Caco-2 (cell line): Measurements from ENCODE around the gene PHLDA2. TPM values are rescaled to one million over a fixed set of nuclear protein-coding genes. Genes with fewer than 3 reads are reported as not detected.

Experiments
- BruUV-seq: library from RNA; stranded (reverse); fragments of 400-500 nt; replicated peaks from 2 replicates; lab custom pipeline; 2021; lab: Mats Ljungman, UMichigan
- CTCF ChIA-PET: fragments of 300-600 bp; sonication (Branson Sonifier 250); formaldehyde crosslinking; loops from one replicate; lab custom pipeline; 2022; ENCODE audit warnings: antibody characterized with exemption; lab: Charles Lee
- POLR2A ChIA-PET: fragments of 300-600 bp; sonication (Branson Sonifier 250); formaldehyde crosslinking; loops from one replicate; lab custom pipeline; 2022; ENCODE audit warnings: antibody characterized with exemption; lab: Charles Lee
- DNase-seq, 2 experiments: peaks; one replicate each; pipeline versions ENCODE4 v3.0.0 to v3.0.0-alpha.2; 2020 to 2022
- H3K27me3 ChIP-seq: replicated peaks from 2 replicates; pipeline ENCODE4 v1.6.0; 2011; ENCODE audit warnings: low read length; ENCODE audit not compliant: control insufficient read depth, insufficient read depth
- H3K36me3 ChIP-seq: 2 replicates; pipeline ENCODE4 v1.5.1; 2011; ENCODE audit warnings: low read length; ENCODE audit not compliant: control insufficient read depth, insufficient read depth
- H3K4me1 ChIP-seq: fragments of 250-450 bp; sonication (Bioruptor Pico); 2 replicates; pipeline ENCODE4 v1.5.1; 2020; ENCODE audit warnings: mild to moderate bottlenecking
- H3K4me3 ChIP-seq: 2 replicates; pipeline ENCODE4 v1.5.1; 2011; ENCODE audit warnings: low read depth, mild to moderate bottlenecking, control low read depth, low read length
- H3K9me3 ChIP-seq: fragments of 250-450 bp; sonication (Bioruptor Pico); 2 replicates; pipeline ENCODE4 v1.5.1; 2020; ENCODE audit warnings: mild to moderate bottlenecking, moderate library complexity
- H3K27ac Mint-ChIP-seq: one replicate; pipeline ENCODE4 v1.8.0; 2022; ENCODE audit warnings: mixed read lengths; ENCODE audit not compliant: unreplicated experiment
- H3K27me3 Mint-ChIP-seq: one replicate; pipeline ENCODE4 v1.8.0; 2022; ENCODE audit warnings: mixed read lengths; ENCODE audit not compliant: insufficient read depth, unreplicated experiment
- H3K36me3 Mint-ChIP-seq: one replicate; pipeline ENCODE4 v1.8.0; 2022; ENCODE audit warnings: mild to moderate bottlenecking, mixed read lengths; ENCODE audit not compliant: insufficient read depth, unreplicated experiment
- H3K4me1 Mint-ChIP-seq: one replicate; pipeline ENCODE4 v1.8.0; 2022; ENCODE audit warnings: low read depth, mixed read lengths; ENCODE audit not compliant: unreplicated experiment
- H3K4me3 Mint-ChIP-seq: one replicate; pipeline ENCODE4 v1.8.0; 2022; ENCODE audit warnings: mild to moderate bottlenecking, moderate library complexity, mixed read lengths; ENCODE audit not compliant: unreplicated experiment
- H3K9me3 Mint-ChIP-seq: one replicate; pipeline ENCODE4 v1.8.0; 2022; ENCODE audit warnings: mixed read lengths; ENCODE audit not compliant: unreplicated experiment
- CTCF ChIP-seq, 2 experiments: fragments of 200-600 bp in 1 of 2; IDR thresholded peaks; 1 replicate in 1 of 2; 2 replicates in 1 of 2; pipeline versions ENCODE4 v1.5.1 to v1.8.0; 2011 to 2022; ENCODE audit warnings: antibody characterized with exemption in 1 of 2, control low read depth in 1 of 2, inconsistent platforms in 1 of 2, low read depth in 1 of 2, low read length in 1 of 2, mild to moderate bottlenecking in 1 of 2, moderate library complexity in 1 of 2; ENCODE audit not compliant: insufficient read depth in 1 of 2, severe bottlenecking in 1 of 2, unreplicated experiment in 1 of 2
- intact Hi-C: fragments of 100-400 bp; cut with micrococcal nuclease; formaldehyde crosslinking; loops from one replicate; pipeline ENCODE4 v1.10.0; 2022; ENCODE audit not compliant: unreplicated experiment
- total RNA-seq: library from RNA; stranded (reverse); gene quantifications from 2 replicates; pipeline ENCODE4 v1.2.3, GENCODE V29; 2022

Gene PHLDA2
- total RNA-seq, 1 experiment from 2014 or later = 19.1 TPM

DNA sequence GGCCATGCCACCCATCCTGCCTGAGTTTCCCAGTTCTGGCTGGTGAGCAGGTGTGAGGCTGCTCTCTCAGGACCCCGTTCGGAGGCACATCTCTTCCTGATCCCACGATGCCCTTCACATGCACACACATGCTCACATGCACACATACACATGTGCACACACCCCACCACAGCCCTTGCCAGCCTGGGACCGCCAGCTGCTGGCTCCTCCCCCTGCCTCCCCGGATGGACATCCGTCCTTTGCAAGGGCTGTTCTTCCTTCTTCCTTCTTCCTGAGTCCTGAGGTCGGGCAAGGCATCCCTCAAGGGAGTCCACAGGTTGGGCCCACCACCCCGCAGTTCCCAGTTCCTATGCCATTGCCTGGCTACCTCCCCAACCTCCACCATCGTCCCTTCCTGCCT lies 33.2 kb downstream of the PHLDA2 start:
- H3K27me3 ChIP-seq = no peaks in the 10 kb centered on the region
- H3K4me3 ChIP-seq = no peak overlapping the region
- H3K4me3 Mint-ChIP-seq = no peak overlapping the region
- no peak for TF ChIP-seq CTCF (IDR thresholded peaks at IDR 0.05; ENCODE audit: insufficient read depth in 1 of 2, low read depth in 1 of 2, low read length in 1 of 2, severe bottlenecking in 1 of 2, unreplicated experiment in 1 of 2)
- H3K27ac Mint-ChIP-seq = no peak overlapping the region
- no peaks in the 10 kb centered on the region for H3K27me3 Mint-ChIP-seq
- intact Hi-C loops = no loop called here
- BruUV-seq = no TSS peak
- POLR2A ChIA-PET = no interaction called here
- peaks cover 6% of the 10 kb centered on the region for H3K36me3 Mint-ChIP-seq
- H3K4me1 ChIP-seq = peaks cover 7% of the 10 kb centered on the region
- H3K4me1 Mint-ChIP-seq = peaks cover 13% of the 10 kb centered on the region
- H3K9me3 Mint-ChIP-seq = no peaks in the 10 kb centered on the region
- CTCF ChIA-PET = no interaction called here
- H3K36me3 ChIP-seq = no peaks in the 10 kb centered on the region
- DNase-seq = no peak
- H3K9me3 ChIP-seq = no peaks in the 10 kb centered on the region

DNA sequence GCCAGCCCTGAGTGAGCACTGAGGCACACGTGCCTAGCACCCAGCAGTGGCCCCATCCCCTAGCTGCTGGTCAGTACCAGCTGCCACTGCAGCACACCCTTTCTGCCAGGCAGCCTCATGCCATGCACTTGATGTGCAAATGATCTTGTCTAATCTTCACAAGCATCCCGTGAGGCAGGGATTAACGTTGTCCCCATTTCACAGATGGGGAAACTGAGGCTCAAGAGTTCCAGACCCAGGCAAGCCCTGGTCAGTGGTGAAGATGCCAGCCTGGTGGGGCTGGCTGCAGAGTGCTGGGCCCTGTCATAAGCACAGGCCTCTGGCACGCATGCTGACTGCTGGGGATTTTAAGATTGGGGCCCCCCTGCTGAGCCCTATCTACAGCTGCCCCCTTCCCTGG lies 35.3 kb downstream of the PHLDA2 start:
- Mint-ChIP-seq H3K36me3 (peaks cover 8% of the 10 kb centered on the region), H3K4me1 (peaks cover 13% of the 10 kb centered on the region), H3K27me3 (no peaks in the 10 kb centered on the region), H3K4me3 (no peak overlapping the region), H3K9me3 (no peaks in the 10 kb centered on the region), H3K27ac (no peak overlapping the region)
- Histone ChIP-seq H3K9me3 (no peaks in the 10 kb centered on the region), H3K27me3 (no peaks in the 10 kb centered on the region), H3K36me3 (no peaks in the 10 kb centered on the region), H3K4me1 (peaks cover 24% of the 10 kb centered on the region), H3K4me3 (no peak overlapping the region)
- no TSS peak for BruUV-seq
- CTCF ChIA-PET = no interaction called here
- no peak for TF ChIP-seq CTCF (IDR thresholded peaks at IDR 0.05; ENCODE audit: insufficient read depth in 1 of 2, low read depth in 1 of 2, low read length in 1 of 2, severe bottlenecking in 1 of 2, unreplicated experiment in 1 of 2)
- POLR2A ChIA-PET = no interaction called here
- DNase-seq = no peak
- intact Hi-C loops = loop anchor here (2.0 kb wide), 1 partner anchor 37 kb away; no protein-coding TSS in a partner anchor

DNA sequence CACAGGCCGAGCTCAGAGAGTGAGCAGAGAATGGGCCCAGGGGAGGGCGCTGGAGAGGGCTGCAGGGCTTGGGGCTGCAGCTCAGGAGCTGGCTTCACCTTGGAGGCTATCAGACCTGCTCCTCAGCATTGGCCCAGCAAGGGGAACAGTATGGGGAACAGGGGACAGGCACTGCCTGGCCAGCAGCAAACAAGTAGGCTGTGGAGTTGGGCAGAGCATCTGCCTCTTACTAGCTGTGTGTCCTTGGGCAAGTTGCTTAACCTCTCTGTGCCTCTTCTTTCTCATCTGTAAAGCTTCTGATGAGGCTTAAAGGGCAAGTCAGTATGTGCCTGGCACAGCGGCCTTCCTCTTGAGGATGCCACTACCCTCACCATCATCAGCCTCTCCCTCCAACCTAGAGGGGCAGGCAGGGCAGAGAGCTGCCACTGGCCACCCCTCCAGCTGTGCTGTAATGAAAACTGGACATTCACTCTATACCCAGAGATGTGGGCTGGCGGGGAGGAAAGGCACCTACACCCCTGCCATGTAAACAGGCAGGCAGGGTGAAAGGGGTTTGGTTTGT lies 36.2 kb downstream of the PHLDA2 start:
- no peak overlapping the region for H3K27ac Mint-ChIP-seq
- no peak for TF ChIP-seq CTCF (IDR thresholded peaks at IDR 0.05; ENCODE audit: insufficient read depth in 1 of 2, low read depth in 1 of 2, low read length in 1 of 2, severe bottlenecking in 1 of 2, unreplicated experiment in 1 of 2)
- BruUV-seq = no TSS peak
- peaks cover 17% of the 10 kb centered on the region for H3K4me1 Mint-ChIP-seq
- ChIA-PET POLR2A (interaction anchor here (1.1 kb wide), 1 partner anchor 193 kb away, joined by 4 read pairs; the partner anchor contains the start of gene KCNQ1OT1), CTCF (interaction anchor here (0.5 to 6.4 kb wide), 4 partner anchors 36 to 575 kb away, joined by 3 to 131 read pairs (median 6); partner anchors contain the start of gene PHLDA2)
- Histone ChIP-seq H3K4me1 (peaks cover 31% of the 10 kb centered on the region), H3K4me3 (no peak overlapping the region), H3K9me3 (no peaks in the 10 kb centered on the region), H3K27me3 (no peaks in the 10 kb centered on the region), H3K36me3 (no peaks in the 10 kb centered on the region)
- intact Hi-C loops = loop anchor here (1.0 to 2.0 kb wide), 2 partner anchors 38 to 360 kb away; no protein-coding TSS in a partner anchor
- H3K9me3 Mint-ChIP-seq = no peaks in the 10 kb centered on the region
- no peak overlapping the region for H3K4me3 Mint-ChIP-seq
- peaks cover 12% of the 10 kb centered on the region for H3K36me3 Mint-ChIP-seq
- no peaks in the 10 kb centered on the region for H3K27me3 Mint-ChIP-seq
- peak in 1 of 2 experiments; percentile 43 for DNase-seq
